NCI-H1417 treated with DMSO at 0.1 percent for 48 hours (cell line): ENCODE measurements around the gene ACVR1.
"Not testable (repeated sequence)": the region's sequence is repeated elsewhere in the genome, so short reads cannot be mapped to it uniquely, and the experiment has no call there.

Experiments used
- DNase-seq: peaks from one replicate; lab custom pipeline; 2025; lab: John Stamatoyannopoulos, UW

The ACVR1 gene

DNA sequence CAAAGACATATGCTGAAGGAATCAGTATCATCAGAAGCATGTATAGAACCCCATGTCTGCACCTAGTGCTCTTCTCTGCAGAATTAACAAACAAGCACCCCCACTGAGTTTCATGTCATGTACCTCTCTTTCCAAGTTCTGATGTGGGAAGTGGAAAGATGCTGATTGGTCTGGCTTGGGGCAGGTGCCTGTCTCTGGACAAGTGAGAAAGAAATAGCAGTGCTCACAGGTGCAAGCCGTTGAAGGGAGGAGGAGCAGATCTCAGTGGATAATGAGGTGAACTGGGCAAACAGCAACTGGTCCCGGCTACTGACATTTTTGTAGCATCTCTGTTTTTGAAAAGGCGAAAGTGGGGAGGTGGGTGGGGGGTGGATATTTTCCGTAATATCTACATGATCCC lies 17.5 kb upstream of the ACVR1 start:
- DNase-seq: no peak

DNA sequence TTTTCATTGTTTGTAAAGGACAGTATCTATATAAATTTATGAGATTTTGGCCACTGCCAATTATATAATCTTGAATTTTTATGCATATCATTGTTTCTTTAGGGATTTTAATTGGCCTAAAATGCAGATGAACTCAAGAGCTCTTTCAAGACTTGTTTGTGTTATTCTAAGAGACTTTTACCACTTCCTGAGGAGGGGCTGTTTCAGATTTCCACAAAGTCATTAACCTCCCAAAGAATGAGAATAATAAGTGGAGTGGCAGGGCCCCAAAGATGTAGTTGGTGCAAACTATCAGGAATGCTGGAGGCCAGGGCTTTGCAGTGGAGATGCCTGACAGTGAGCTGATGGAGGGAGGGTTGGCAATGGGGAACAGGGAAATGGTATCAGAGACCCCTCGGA lies 15.5 kb upstream of the ACVR1 start:
- DNase-seq: no peak

DNA sequence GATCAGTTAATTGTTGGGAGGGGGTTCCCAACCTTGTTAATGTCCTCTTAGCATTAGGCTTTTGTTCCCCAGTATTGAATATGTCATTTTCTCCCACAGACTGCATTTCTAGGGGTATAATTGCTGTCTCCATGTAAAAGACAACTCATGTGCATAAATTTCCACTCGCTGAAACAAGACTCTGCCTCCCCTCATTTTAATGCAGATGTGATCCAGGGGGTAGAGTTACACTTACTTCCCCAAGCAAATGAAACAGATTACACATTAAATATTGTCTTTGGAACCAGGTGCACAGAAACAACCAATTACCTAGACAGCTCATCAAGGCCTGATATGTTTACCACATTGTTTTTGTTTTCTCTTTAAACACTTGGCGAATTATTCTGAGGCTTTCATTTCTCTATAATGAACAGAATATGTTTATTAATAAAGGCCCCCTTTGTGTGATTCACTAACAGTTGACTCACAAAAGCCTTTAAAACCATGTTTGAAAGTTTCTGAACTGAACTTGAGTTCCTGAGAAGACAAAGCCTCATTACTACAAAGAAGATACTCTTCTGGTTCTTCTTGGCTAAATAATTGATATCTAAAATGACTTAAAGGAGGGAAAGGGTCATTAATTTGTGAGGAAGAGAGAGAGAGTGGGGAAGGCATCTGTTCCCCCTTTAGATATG lies 15.0 kb upstream of the ACVR1 start:
- DNase-seq: no peak

DNA sequence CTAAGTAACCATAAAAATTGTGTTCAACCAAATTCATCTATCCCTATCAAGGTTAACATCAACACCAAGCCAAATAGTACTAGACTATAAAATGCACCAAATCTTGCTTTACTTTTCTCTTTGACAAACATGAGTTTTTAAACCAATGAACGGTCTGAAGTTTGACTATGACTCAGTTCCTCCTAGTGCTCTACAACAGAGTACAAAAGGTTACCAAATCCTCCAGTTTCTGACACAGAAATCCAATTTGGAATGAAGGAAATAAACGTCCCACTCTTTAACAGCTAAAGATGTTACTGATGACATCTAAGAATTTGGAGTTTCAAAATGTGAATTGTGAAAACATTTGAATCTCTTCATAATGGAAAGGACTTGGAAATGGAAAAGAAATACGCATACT lies 11.8 kb upstream of the ACVR1 start:
- no peak for DNase-seq

DNA sequence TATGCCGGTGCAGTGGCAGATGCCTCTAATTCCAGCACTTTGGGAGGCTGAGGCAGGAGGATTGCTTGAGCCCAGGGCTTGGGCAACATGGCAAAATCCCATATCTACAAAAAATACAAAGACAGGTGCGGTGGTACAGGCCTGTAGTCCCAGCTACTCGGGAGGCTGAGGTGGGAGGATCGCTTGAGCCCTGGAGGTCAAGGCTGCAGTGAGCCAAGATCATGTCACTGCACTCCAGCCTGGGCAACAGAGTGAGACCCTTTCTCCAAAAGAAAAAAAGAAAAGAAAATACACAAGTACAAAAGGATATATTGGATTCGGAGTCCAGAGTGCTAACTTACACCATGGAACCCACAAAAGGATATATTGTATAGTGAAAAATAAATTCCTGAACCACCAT lies 8.4 kb upstream of the ACVR1 start:
- DNase-seq: not testable (repeated sequence)

DNA sequence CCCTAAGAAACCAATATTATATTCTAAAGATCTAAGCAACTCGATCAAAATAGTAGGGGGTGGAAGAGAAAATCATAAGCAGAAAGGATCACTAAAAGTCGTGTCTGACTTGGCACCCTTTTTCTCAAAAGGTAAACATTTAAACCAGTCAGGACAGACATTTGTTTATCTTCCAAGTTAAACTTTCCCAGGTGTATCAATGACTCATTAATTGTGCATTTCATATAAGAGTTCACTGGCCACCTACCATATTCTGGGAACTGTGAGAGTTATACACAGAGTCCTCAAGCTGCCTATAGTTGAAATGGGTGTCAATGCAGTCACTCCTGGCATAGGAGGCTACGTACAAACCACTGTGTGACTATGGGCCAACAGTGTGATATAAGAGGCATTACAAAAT lies 4.8 kb upstream of the ACVR1 start:
- no peak for DNase-seq

DNA sequence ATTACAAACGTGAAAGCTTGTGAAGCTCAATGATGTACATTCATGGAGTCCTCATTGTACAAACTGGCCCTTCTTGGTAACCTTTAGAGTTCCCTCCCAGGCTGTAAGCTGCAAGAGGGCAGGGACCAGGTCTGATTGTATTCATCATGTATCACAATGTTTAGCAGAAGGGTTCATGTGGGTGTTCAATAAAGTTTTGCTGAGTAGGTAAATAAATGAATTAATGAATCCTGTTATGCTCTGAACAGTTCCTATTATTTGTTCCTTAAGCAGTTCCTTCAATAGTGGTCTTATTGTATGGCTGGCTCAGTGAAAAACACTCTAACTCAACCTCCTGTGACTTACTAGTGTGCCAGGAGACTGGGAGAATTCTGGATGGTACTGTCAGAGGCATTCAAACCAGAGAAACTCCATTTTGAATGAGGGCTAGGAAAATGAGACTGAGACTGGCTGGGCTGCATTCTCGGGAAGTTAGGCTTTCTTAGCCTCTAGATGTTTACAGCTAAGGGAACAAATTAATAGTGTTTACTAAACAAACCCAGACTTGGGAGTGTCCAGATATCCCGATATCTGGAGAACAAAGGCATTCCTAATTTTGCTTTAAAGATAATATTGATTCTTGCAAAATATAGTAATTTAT lies 1.8 kb upstream of the ACVR1 start:
- no peak for DNase-seq

DNA sequence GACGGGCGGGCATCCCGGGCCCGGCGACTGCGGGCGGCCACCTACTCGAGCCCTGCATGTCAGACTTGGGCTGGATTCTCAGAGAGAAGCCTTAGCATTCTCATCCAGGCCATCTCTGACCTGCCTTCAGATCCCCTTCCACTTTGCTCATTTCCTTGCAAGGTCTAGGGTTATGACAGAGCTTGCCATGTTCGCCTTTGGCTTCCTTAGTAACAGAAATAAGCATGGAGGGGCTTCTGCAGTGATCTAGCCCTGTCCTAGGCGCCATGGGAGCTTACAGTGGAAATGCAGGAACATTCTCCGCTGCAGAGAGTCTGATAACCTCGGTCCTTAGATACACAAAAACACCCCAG lies 632 bp upstream of the ACVR1 start:
- no peak for DNase-seq

DNA sequence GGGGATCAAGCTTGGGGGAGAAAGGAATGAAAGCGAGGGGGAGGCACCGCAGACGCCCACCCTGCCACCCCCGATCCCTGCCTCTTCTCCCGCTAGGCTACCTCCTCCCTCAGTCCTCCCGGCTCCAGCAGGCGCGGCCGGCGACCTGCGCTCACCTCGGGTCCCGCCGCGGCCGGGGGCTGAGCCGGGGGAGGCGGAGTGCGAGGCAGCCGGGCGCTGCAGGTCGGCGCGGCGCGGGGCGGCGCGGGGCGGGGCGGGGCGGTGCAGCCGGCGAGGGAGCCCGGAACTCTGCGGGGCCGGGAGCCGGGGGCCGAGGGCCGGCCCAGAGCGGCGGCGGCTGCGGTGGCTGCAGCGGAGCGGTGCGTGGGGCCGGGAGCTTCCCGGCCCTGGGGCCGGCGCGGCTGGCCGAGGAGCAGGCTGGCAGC lies 477 bp downstream of the ACVR1 start:
- DNase-seq: no peak

DNA sequence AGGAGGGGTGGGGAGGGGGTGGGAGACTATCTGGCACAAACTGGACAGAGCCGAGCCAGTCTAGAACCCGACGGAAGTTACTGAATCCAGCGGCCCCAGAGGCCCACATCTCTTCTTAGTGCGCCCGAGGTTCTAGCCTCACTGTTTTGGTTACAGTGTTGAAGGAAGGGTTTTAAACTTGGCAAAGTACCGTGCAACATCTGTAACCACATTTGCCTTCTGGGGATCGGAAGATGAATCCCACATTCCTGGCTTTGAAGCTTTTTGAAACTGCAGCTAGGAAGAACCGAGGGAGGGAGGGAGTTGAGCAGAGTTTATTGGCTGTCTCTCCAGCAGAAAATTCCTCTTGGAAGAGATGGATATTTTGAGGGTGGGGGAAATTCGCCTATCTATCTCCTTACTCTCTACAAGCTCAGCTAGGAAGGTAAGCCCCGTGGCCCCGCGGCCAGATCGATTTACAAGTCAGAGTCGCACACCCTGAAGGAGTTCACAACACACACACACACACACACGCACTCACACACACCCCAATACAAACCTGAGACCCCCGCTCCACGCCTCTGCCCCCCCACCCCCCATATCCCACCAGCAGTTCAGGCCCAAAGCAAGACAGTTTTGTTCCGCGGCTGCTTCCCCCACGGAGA lies 1.0 kb downstream of the ACVR1 start:
- DNase-seq: no peak

DNA sequence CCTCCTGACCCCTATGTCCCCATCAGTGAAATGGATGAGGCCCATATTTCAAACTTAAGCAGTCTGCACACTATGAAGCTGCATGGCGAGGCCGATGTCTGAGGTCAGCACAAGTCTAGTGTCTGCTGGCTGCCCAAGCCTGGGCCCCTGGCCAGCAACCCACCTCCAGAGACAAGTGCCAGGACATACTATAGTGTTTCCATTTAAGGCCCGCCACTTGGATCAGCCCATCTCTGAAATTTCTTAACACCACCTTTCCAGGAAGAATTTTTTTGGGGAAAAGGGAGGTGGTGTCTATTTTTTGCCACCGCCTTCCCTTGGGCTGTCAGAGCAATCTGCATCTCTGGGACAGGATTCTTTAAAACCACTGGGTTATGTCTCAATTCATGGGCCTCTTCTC lies 1.8 kb downstream of the ACVR1 start:
- DNase-seq: no peak

DNA sequence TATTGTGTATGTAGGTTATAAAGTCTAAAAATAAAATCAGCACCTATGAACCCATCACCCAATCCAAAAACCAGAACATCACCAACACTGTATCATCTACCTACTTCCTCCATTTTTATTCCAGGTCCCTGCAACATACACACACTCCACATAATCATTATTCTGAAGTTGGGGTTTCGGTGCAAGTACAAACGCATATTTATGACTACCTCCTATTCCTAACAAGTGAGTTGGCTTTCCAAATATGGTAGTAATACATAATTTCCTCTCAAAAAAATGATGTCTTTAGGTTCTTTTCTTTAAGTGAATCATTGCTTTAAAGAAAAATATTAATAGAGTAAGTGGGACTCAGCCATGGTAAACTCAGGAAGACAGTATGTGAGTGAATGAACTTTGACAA lies 3.3 kb downstream of the ACVR1 start:
- DNase-seq: no peak

DNA sequence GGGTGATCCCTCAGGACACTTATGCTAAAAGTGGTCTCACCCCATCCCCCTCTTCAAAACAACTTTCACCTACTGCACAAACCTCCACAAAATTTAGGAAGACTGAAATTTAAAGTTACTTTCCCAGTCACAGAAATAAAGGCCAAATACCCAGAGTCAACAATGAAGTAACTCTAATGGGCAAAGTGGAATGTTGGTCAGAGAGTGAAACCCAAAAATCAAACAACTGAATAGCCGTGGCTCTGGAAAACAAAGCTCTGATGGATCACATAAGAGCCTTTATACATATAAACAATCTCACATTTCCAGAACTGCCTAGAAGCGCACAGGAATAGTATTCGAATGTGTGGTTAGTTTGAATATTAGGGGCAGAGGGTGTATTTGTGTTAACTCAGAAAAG lies 4.7 kb downstream of the ACVR1 start:
- DNase-seq: no peak

DNA sequence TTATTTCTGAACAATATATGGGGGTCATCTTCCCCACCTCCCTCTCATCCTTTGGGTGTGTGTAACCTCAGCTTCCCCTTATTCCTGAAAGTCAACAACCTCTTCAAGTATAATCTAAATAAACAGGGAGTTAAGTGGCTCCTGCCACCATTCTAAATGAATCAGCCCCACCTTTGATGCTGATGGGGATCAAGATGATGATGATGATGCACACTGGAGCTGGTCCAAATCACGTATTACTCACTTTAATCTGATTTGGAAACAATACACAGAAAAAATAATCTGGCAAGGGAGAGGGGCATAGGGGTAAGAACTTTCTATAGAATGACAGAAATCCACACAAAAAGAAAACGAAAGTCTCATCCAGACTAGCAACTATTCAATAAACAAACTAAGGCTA lies 7.1 kb downstream of the ACVR1 start:
- no peak for DNase-seq

DNA sequence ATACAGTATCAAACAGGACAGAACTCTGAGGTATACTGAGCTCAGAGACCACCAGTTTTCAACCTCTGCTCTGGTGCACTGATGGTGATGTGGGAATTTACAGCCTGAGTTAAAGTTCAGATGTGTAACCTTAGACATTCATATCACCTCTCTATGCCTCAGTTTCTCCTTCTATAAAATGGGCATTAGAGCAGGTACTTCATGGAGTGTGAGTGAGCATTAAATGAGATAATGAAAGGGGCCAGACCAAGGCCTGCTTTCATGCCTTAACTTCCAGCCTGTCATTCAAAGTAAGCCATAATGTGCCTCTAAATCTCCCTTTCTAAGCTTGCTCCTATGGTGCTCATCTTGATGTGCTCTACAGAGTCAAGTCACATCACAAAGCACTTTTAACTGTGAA lies 8.4 kb downstream of the ACVR1 start:
- no peak for DNase-seq

DNA sequence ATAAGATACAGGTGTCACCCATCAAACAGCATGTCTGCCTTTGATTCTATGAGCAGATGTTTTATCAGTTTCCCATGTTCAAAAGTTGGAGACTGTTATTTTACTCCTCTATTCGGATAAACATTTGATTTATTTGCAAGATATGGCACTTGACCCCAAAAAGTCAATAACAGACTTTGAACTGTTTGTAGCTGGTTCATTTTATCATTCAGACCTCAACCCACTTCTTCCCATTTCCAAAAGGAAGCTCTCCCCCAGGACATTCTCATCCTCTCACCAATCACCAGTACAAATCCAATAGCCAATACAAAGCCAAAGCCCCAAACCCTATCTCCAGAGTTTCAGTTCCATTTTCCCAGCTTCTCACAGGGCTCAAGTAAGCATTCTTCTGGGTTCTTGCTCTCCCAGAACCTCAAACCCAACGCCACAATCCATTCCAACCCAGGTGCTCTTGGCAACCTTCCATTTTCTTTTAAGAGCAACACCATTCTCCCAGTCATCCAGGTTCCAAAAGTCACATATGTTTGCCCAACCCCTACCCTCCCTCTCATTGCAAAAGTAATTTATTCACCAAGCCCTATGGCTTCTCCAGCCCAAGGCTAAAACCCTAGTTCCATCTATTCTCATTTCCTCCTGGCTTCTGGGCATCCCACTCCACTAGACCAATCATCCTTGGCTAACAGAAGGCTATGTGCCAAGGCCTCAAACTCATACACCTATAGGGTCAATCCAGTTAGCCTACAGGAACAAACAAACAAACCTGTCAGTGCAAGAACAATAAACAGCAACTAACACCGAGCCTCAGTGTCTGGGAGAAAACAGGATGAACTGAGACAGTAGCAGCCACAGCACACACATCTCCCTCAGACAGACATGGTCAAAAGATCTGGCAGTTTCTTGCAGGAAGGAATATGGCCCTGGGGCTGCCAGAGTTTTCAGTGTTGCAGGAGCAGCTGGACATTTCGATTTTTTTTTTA lies 9.2 kb downstream of the ACVR1 start:
- no peak for DNase-seq

DNA sequence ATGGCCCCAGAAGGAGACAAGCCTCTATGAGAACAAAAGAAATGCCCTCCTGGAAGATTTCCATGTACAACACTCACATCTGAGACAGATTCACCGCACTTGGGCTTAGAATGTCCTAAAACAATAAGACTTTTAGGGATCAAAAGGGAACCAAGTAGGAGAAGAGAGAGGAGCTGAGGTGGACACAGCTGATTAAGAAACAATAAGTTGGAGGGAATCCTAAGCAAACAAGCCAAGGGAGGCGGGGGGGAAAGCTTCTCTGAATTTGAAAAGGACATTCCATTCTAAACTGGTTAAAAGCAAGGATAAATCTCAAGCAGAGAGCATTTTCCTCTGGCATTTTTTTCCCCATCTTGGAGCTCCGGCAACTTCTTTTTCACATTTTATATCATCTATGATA lies 9.9 kb downstream of the ACVR1 start:
- DNase-seq: no peak

DNA sequence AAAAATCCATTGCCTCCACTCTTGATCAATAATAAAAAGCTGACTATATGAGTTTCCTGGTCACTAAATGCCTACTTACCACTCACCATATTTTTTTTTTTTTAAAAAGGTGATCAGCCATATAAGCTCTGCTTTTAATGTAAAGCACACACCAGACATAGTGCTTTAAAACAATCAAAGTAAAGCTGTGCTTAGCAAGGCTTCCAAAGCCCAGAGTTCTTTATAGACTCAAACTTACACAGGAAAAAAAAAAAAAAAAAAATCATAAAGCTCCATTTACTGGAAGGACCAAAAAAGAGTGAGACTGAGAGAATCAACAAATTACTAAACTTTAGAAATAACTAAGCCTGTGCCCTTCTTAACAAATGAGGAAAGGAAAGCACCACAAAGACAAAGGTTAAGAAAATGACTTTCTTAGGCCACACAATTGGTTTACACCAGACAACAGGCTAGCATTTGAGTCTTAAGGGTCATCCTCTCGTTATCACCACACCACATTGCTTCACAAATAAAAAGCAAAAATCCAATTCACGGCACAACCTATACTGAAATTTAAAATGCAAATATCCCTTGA lies 11.2 kb downstream of the ACVR1 start:
- DNase-seq: no peak

DNA sequence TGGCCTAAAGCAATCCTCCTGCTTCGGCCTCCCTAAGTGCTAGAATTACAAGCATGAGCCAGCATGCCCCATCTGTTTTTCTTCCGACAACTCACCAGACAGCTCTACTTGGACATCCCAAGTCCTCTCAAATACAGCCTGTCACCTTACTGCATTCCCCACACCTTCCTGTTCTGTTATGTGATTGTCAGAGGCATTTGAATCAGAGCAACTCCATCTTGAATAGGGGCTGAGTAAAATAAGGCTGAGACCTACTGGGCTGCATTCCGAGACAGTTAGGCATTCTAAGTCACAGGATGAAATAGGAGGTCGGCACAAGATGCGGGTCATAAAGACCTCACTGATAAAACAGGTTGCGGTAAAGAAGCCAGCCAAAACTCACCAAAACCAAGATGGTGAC lies 17.3 kb downstream of the ACVR1 start:
- DNase-seq: no peak

DNA sequence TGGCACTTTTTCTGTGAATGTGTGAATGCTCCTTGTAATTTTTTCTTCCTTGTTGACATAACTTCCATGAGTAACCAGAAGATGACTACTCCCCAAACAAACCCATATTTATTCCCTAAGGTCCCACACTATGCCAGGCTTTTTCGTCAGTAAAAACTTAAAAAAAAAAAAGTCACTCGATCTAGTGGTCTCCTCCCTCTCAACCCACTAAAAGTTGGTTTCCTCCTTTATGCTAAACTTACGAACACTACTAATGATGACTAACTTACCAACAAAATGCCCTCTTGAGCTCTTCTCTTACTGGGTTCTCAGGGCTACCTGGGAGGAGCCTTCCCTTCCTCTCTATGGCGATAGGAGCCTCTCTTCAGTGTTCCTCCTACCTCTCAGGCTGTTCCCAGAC lies 18.2 kb downstream of the ACVR1 start:
- no peak for DNase-seq

DNA sequence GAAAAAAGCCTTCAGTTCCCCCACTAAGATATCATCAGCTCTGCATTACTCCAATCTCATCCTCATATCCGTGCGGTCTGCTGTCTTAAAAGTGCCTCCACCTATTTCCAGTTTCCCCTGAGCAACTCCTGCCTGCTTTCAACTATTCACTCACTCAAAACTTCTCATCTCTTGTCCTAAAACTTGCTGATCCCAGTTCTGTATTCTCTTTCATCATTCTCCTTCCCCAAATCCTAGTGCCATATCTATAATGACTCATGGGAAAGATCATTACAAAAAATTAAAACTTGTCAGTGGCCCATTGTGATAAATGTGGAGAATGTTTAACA lies 20.0 kb downstream of the ACVR1 start:
- no peak for DNase-seq

DNA sequence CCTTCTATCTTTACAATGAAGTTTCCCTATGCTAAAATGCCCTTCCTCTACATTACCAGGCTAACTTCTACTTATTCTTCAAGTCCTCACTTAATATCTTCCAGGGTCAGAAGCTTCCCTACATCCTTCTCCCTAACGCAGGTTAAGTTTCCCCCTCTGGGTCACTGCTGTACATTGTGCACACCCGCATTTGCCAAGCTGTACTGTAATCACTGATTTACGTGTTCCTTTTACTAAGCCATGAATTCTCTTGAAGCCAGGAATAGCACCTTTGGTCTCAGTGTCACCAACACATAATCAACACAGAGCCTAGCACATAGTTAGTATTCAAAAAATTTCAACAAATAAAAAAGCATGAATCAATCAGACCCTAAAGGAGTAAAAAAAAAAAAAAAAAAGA lies 22.3 kb downstream of the ACVR1 start:
- no peak for DNase-seq
